Large intestine (tissue), 3 donors: ENCODE measurements around the gene RASA4B. TPM values are rescaled to one million over a fixed set of nuclear protein-coding genes. Genes with fewer than 3 reads are reported as not detected.
"Not testable (repeated sequence)": the region's sequence is repeated elsewhere in the genome, so short reads cannot be mapped to it uniquely, and the experiment has no call there.

Experiments
- DNase-seq, 2 donors: peaks; one replicate each; pipeline versions ENCODE4 v3.0.0 to v3.0.0-alpha.2; 2013
- H3K27ac ChIP-seq: one replicate; pipeline ENCODE4 v1.5.1; 2013; ENCODE audit warnings: low read length
- H3K27me3 ChIP-seq: 2 replicates; pipeline ENCODE4 v1.6.1; 2013; ENCODE audit warnings: low read length; ENCODE audit not compliant: control insufficient read depth, insufficient read depth
- H3K36me3 ChIP-seq: 2 replicates; pipeline ENCODE4 v1.6.1; 2013; ENCODE audit warnings: low read length; ENCODE audit not compliant: control insufficient read depth, insufficient read depth
- H3K4me1 ChIP-seq: one replicate; pipeline ENCODE4 v1.6.1; 2013; ENCODE audit warnings: low read length; ENCODE audit not compliant: control insufficient read depth, insufficient read depth
- H3K4me3 ChIP-seq: one replicate; pipeline ENCODE4 v1.5.1; 2013; ENCODE audit warnings: low read length
- H3K9me3 ChIP-seq: one replicate; pipeline ENCODE4 v1.6.1; 2013; ENCODE audit warnings: mild to moderate bottlenecking, low read depth, low read length, moderate library complexity; ENCODE audit not compliant: control insufficient read depth
- WGBS: methylation state at CpG from one replicate; pipeline ENCODE4 v1.1.5; 2013; ENCODE audit warnings: low lambda C conversion rate; ENCODE audit not compliant: insufficient coverage; 5-methylcytosine and 5-hydroxymethylcytosine counted together
- polyA plus RNA-seq: library from polyadenylated mRNA; unstranded; fragments of 120-200 nt; gene quantifications from one replicate; pipeline ENCODE4 v1.2.1, GENCODE V29; 2013

RASA4B gene
- polyA plus RNA-seq, 1 donor, result 14.2 TPM

DNA sequence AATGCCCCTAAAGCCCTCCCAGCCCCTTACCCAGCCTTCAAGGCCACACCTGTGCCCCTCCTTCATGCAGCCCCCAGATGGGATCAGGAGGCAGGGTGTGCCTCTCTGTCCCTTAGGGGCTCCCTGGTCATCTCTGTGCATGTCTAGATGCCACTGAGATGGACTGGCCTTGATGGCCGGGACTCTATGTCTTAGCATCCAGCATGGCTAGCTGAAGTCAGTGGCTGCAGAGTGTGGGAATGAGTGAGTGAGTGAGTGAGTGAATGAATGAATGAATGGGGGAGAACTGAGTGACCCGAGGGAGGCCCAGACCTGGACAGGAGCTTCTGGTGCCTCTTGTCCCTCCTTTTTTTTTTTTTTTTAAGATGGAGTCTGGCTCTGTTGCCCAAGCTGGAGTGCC is 14.6 kb upstream of the RASA4B start:
- H3K27me3 ChIP-seq, H3K4me3 ChIP-seq, H3K27ac ChIP-seq, H3K9me3 ChIP-seq, H3K4me1 ChIP-seq, DNase-seq, H3K36me3 ChIP-seq: not testable (repeated sequence)
- WGBS, result no CpG with 5 or more reads among the region's 2 CpGs

GRCh38 chr7:102531583-102531982 is 14.0 kb upstream of the RASA4B start:
- DNase-seq, result not testable (repeated sequence)

DNA sequence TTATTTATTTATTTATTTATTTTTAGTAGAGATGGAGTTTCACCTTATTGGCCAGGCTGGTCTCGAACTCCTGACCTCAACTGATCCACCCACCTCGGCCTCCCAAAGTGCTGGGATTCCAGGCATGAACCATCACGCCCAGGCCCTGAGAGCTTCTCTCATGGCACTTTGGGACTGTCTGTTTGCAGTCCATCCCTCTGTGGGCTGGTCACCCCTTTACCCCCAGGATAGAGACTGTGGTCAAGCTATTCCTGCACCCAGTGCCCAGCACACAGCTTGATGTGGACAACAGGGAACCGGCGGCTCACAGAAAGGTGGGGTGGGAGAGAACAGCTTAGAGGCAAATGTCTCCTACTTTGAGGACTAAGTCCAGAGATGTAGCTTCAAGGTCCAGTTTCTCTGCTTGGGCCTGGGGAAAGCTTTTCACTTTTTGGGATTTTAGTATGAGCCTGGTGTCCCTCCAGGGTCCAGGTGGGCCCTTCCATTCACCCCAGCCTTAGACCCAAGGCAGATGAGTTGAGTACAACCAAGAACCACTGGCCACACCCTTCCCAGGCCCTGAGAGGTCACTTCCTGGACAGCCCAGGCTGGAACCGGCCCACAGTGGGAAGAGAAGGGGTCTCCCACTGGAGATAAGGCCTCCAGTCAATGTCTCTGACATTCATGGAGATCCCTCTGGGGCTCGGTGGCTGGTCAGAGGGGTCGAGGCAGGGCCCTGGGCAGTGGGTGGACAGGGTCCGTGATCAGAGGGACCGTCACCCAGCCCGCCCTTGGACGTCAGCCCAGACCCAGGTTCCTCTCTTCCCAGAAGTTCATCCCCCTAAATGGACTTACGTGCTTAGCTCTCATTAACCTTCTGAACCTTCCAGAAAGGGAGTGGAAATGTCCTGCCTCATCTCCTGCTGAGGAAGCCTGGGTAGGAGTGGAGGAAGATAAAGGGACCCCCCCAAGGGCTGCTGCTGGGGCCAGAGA is 10.5 kb upstream of the RASA4B start:
- not testable (repeated sequence) for H3K4me3 ChIP-seq, H3K27me3 ChIP-seq, DNase-seq, H3K36me3 ChIP-seq, H3K4me1 ChIP-seq, H3K9me3 ChIP-seq, H3K27ac ChIP-seq
- WGBS, result no CpG with 5 or more reads among the region's 13 CpGs

More at GRCh38 chr7:102531583-102531982, 14.0 kb upstream of the RASA4B start:
- not testable (repeated sequence) for H3K9me3 ChIP-seq, H3K36me3 ChIP-seq, H3K27ac ChIP-seq, H3K4me3 ChIP-seq, H3K4me1 ChIP-seq, H3K27me3 ChIP-seq
- no CpG with 5 or more reads among the region's 7 CpGs for WGBS

GRCh38 chr7:102527182-102527581 is 9.6 kb upstream of the RASA4B start:
- not testable (repeated sequence) for H3K27ac ChIP-seq, H3K4me1 ChIP-seq, H3K9me3 ChIP-seq, DNase-seq, H3K4me3 ChIP-seq, H3K27me3 ChIP-seq, H3K36me3 ChIP-seq
- no CpG with 5 or more reads among the region's 8 CpGs for WGBS

DNA sequence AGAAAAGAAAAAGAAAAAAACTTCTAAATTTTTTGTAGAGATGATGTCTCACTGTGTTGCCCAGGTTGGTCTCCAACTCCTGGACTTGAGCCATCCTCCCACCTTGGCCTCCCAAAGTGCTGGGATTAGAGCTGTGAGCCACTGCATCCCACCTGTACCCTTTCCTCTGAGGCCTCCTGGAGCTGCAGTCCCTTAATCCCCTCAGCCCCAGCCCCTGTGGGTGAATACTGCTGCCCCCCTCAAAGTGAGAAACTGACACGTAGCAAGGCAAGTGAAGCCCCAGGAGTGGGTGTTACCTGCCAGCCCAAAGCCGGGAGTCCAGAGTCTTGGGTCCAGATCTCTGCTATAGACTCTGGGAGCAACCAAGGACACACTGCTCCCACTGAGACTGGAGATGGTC is 7.2 kb upstream of the RASA4B start:
- H3K36me3 ChIP-seq, H3K4me1 ChIP-seq, H3K9me3 ChIP-seq, DNase-seq, H3K27me3 ChIP-seq, H3K4me3 ChIP-seq, H3K27ac ChIP-seq: not testable (repeated sequence)
- WGBS, result no CpG with 5 or more reads among the region's 2 CpGs

DNA sequence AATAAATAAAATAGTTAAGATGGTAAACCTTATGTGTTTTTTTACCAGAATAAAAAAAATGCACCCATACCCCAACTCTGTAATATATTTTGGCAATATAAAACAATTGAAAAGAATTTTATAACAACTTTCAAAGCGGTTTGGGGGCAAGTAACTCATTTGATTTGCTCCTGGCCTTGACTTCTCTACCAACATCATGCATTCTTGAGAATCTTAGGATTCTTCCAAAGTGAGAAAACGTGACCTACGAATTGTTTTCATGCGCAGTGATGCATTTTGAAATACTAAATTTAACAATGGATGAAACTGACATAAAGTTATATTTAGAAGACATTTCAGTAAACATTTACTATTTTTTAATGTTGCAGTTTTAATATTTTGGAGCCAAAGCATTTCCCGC is 3.2 kb upstream of the RASA4B start:
- H3K9me3 ChIP-seq, H3K4me1 ChIP-seq, H3K27me3 ChIP-seq, H3K27ac ChIP-seq, H3K36me3 ChIP-seq, DNase-seq, H3K4me3 ChIP-seq: not testable (repeated sequence)
- no CpG with 5 or more reads among the region's 5 CpGs for WGBS

DNA sequence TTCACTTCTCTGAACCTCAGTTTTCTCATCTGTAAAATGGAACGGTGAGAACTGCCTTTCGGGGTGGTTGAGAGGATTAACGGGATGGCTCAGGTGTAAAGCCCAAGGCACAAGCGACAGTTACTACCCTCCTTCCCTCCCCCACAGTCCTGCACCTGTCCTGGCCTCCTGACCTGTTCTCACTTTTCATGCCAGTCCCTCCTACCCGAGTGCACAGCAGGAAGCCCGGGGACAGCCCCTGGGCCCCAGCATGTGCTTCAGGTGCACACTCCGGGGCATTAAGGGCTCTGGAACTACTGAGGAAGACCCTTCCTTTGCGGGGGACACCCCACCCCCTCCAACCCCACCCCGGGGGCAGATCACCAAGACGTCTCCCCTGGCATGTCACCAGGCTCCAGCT is 626 bp downstream of the RASA4B start:
- not testable (repeated sequence) for H3K27me3 ChIP-seq, H3K4me3 ChIP-seq, H3K27ac ChIP-seq, H3K9me3 ChIP-seq, H3K36me3 ChIP-seq, DNase-seq, H3K4me1 ChIP-seq
- no CpG with 5 or more reads among the region's 10 CpGs for WGBS

GRCh38 chr7:102515889-102516288 is 1.7 kb downstream of the RASA4B start:
- not testable (repeated sequence) for DNase-seq, H3K27me3 ChIP-seq, H3K36me3 ChIP-seq, H3K4me1 ChIP-seq, H3K4me3 ChIP-seq, H3K27ac ChIP-seq, H3K9me3 ChIP-seq
- WGBS, result no CpG with 5 or more reads among the region's 3 CpGs

DNA sequence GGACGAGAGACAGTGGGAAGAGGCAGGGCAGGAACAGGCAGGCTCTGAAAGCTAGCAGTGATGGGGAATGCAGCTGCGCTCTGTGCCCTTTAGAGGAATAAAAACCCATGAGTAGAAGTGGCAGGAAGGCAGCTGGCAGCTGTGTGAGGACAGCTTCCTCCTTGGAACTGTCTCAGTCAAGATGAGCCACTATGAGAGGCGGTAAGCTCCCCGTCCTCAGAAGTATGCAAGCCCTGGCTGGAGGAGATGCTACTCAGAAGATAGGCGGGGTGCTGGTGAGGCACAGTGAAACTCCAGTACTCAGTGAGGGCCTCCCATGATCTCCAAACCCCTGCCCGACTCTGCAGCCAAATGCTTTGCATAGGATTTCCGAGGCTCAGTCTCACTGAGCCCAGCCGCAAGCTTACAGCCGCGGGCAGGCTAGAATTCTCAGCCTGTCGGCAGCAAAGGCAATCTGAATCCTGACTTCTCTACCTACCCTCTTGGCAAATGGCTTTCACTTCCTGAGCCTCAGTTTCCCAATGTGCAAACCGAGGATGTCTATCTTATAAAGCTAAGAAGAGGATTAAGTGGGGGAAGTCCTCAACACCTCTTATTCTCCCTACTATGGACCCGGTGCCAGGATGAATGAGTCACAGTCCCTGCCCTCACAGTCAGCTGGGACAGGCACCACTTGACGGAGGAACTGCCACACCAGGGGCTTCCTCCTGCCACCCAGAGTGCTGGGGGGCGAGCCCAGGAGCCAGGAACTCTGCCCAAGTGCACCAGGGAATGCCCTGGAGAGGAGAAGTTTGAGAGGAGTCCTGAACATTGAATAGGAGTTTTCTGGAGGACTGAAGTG is 2.5 kb downstream of the RASA4B start:
- WGBS, result no CpG with 5 or more reads among the region's 15 CpGs
- not testable (repeated sequence) for H3K4me3 ChIP-seq, H3K27ac ChIP-seq, H3K4me1 ChIP-seq, H3K27me3 ChIP-seq, H3K36me3 ChIP-seq, H3K9me3 ChIP-seq, DNase-seq

- H3K4me1 ChIP-seq, H3K36me3 ChIP-seq, H3K27ac ChIP-seq, H3K9me3 ChIP-seq, H3K4me3 ChIP-seq, H3K27me3 ChIP-seq: not testable (repeated sequence)
- no CpG with 5 or more reads among the region's 5 CpGs for WGBS
- DNase-seq, result peak; percentile 74 to 79
Observed at GRCh38 chr7:102512642-102513221, 4.8 kb downstream of the RASA4B start.
